Ovary (tissue), 3 donors: ENCODE measurements around the gene NCCRP1.

Experiments
- CTCF ChIP-seq, 3 donors: fragments of 450-650 bp in 2 of 3; fragments of 200-600 bp in 1 of 3; IDR thresholded peaks; one replicate each; pipeline versions ENCODE4 v1.5.1 to v1.8.0; 2016 to 2022; ENCODE audit warnings: antibody characterized with exemption in 3 of 3, mild to moderate bottlenecking in 1 of 3
- POLR2A ChIP-seq: fragments of 450-650 bp; IDR thresholded peaks from one replicate; pipeline ENCODE4 v1.6.1; 2017; ENCODE audit warnings: antibody characterized with exemption, mild to moderate bottlenecking, moderate library complexity
- donor health status: DM: no; HTN: no; CAD: no.

- no peak for TF ChIP-seq CTCF (IDR thresholded peaks at IDR 0.05)
- TF ChIP-seq POLR2A = no peak
These were observed 15.1 kb upstream of the NCCRP1 start for GRCh38 chr19:39181500-39182173.
